A549 treated with ZK216348 at 1 μM for 4 hours (cell line): ENCODE data around the gene LRRD1. TPM values are rescaled to one million over a fixed set of nuclear protein-coding genes. Genes with fewer than 3 reads are reported as not detected.

Experiments used
- total RNA-seq: library from RNA; stranded (reverse); fragments of 200-300 nt; extraction: Qiagen RNA extraction; gene quantifications from 5 replicates; pipeline ENCODE4 v1.2.3, GENCODE V29; 2022; ENCODE audit warnings: low read depth

Gene LRRD1
- total RNA-seq = not detected in 5 replicates

DNA sequence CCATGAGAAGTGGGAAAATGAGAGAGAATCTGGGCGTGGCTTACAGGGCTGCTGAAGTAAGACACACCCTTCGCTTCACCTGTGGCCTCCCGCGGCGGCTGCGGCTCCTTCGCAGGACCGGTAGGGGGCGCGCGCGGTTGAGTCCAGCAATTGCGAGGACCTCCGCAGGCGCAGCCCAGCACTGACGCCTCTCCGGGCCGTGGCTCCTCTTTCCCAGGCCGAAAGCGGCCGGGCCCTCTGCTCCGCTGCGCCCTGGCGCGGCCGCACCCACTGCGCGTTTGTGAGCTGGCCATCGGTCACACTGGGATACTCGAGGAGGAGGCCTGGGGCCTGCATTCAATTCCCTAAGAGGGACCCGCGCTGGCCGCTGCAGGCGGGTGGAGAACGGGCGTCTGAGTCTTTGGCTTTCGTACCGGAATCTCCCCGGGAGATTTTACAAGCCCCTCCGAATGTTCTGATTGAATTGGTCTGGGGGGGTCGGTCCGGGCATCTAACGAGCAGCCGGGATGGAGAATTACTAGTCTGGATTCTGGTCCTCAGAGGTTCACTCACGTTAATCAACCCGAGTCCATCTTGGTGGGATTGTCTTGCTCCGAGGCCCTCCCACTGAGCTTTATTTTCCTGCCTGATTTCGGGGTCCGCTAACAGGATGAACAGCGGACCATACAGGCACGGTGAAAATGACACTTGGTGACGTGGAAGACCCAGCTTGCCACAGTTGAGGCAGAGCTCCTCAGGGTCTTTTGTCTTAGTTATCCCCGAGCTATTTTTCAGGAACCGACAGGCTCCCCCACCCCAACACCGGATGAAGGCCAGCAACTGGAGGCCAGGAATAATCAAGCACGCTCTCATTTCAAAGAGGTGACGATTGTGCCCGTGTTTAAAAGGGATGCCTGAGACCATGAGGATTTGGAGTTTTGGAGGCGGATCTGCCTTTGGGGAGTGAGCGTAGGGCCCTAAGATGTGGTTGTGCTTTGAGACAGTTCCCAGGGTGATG, at the start of gene LRRD1:
Gene LRRD1 (minus strand): TSS at position 215 of the 997 bp plus-strand sequence. CDS start 13,940 bp downstream, outside the sequence.

DNA sequence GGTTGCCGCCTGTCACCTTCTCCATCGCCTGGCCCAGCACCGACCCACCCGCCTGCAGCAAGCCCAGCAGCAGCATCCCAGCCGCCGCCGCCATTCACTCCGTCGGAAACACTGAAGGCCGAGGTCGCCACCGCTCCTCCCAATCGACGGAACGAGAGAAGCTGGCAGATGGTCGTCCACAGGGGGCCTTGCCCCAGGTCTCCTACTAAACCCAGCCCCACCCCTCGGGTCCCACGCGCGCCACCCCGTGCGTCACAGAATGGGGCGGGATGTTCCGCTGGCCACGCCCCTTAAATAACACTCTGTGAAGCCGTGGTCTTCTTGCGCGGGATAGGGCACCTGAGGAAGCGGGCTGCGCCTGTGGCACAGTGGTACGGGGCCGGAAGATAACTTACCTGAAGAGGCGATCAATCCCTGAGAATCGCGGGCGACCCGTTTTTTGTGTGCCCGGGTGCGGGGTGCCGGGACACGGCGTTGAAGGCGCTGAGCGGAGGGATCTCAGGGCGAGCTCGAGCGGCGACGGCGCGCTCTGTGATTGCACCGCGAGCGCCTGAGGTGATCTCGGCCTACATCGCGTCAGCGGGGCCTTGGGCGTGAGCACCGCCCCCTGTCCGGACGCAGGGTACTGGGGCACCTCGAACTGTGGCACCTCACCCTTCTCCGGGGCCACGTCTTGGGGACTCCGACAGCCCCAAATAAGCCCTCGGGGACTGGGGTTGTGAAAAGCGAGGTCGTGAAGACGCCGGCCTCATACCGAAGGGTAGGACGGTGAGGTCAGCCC, 44.5 kb downstream of the LRRD1 start, which contains the start of gene CYP51A1:
Gene CYP51A1 (minus strand): TSS at position 207 of the 781 bp plus-strand sequence. CDS start 113 bp downstream, at position 94.

Other genes with a start within 250 kb of the LRRD1 start
- gene AKAP9, start 238.3 kb downstream of the LRRD1 start, total RNA-seq = 11.7 to 29.0 TPM (median 16.6 TPM) in 5 replicates
- 31.4 to 56.3 TPM (median 43.1 TPM) in 5 replicates for gene CYP51A1, start 44.7 kb downstream of the LRRD1 start, total RNA-seq
- gene KRIT1, start 66.8 kb upstream of the LRRD1 start, total RNA-seq = 23.3 to 28.4 TPM (median 26.7 TPM) in 5 replicates
- gene ANKIB1, start 66.8 kb upstream of the LRRD1 start, total RNA-seq = 14.1 to 23.3 TPM (median 20.3 TPM) in 5 replicates